ENCODE results near the gene PATE3.

The PATE3 gene

GRCh38 chr11:125787827-125788226 lies at the start of gene PATE3:
PATE3 (plus strand) TSS chr11:125788127; CDS start chr11:125788152, 25 bp downstream.
- no peak for DNase-seq

GRCh38 chr11:125740617-125741016 lies 47.3 kb upstream of the PATE3 start:
- no peak for DNase-seq

- DNase-seq: no peak
Measured at GRCh38 chr11:125743681-125744080, 44.2 kb upstream of the PATE3 start.

- no peak for DNase-seq
Measured at GRCh38 chr11:125745979-125746378, 41.9 kb upstream of the PATE3 start, which contains the start of gene PATE1. PATE1 (plus strand) TSS chr11:125746279; CDS start chr11:125746305, 26 bp downstream.

- DNase-seq: no peak
Measured at GRCh38 chr11:125750629-125751028, 37.3 kb upstream of the PATE3 start.

GRCh38 chr11:125756050-125756449 lies 31.9 kb upstream of the PATE3 start:
- DNase-seq: no peak

- DNase-seq: no peak
Measured at GRCh38 chr11:125762445-125762844, 25.5 kb upstream of the PATE3 start.

GRCh38 chr11:125763483-125763882 lies 24.4 kb upstream of the PATE3 start:
- no peak for DNase-seq

- DNase-seq: no peak
Measured at GRCh38 chr11:125766251-125766650, 21.7 kb upstream of the PATE3 start.

GRCh38 chr11:125768336-125769046 lies 19.4 kb upstream of the PATE3 start:
- DNase-seq: no peak

GRCh38 chr11:125770583-125770982 lies 17.3 kb upstream of the PATE3 start:
- DNase-seq: no peak

- DNase-seq: no peak
Measured at GRCh38 chr11:125772834-125773505, 15.0 kb upstream of the PATE3 start.

GRCh38 chr11:125773516-125773915 lies 14.4 kb upstream of the PATE3 start:
- no peak for DNase-seq

- DNase-seq: no peak
Measured at GRCh38 chr11:125777309-125777708, 10.6 kb upstream of the PATE3 start.

GRCh38 chr11:125778728-125779127 lies 9.2 kb upstream of the PATE3 start, which contains the start of gene PATE2:
PATE2 (minus strand) TSS chr11:125778828; CDS start chr11:125778773, 55 bp downstream.
- DNase-seq: no peak

- no peak for DNase-seq
Measured at GRCh38 chr11:125784678-125785077, 3.2 kb upstream of the PATE3 start.

GRCh38 chr11:125790825-125791224 lies 2.9 kb downstream of the PATE3 start:
- DNase-seq: no peak

GRCh38 chr11:125797641-125798040 lies 9.7 kb downstream of the PATE3 start:
- DNase-seq: no peak

- DNase-seq: no peak
Measured at GRCh38 chr11:125799808-125800207, 11.9 kb downstream of the PATE3 start.

GRCh38 chr11:125802387-125802786 lies 14.5 kb downstream of the PATE3 start:
- DNase-seq: no peak

- no peak for DNase-seq
Measured at GRCh38 chr11:125807909-125808308, 20.0 kb downstream of the PATE3 start.

- DNase-seq: no peak
Measured at GRCh38 chr11:125833016-125833415, 45.1 kb downstream of the PATE3 start, which contains the start of gene PATE4. PATE4 (plus strand) TSS chr11:125833316; CDS start chr11:125833360, 44 bp downstream.

- DNase-seq: no peak
Measured at GRCh38 chr11:125835748-125836147, 47.8 kb downstream of the PATE3 start.
